ENCODE measurements around the gene IFI27L2. TPM values are rescaled to one million over a fixed set of nuclear protein-coding genes. Genes with fewer than 3 reads are reported as not detected.

IFI27L2 gene
- total RNA-seq, 4 donors from 2014 or later = 26.5 to 91.1 (median 63.9) TPM

GRCh38 chr14:94104731-94105130 lies 24.7 kb downstream of the IFI27L2 start:
- H3K4me3 ChIP-seq = no peak overlapping the region
- TF ChIP-seq CTCF (IDR thresholded peaks at IDR 0.05) (no peak), POLR2A (IDR thresholded peaks at IDR 0.05) (no peak)
- H3K4me1 ChIP-seq = peaks cover 0 to 2% (median 0%) of the 10 kb centered on the region in 4 donors
- no peak for DNase-seq
- H3K36me3 ChIP-seq = no peaks in the 10 kb centered on the region
- H3K27me3 ChIP-seq = no peaks in the 10 kb centered on the region
- no peak overlapping the region for H3K27ac ChIP-seq
- H3K9me3 ChIP-seq = no peaks in the 10 kb centered on the region

GRCh38 chr14:94103554-94104150 lies 25.8 kb downstream of the IFI27L2 start:
- DNase-seq = peak in 1 of 3 donors; percentile 29
- no peaks in the 10 kb centered on the region for H3K9me3 ChIP-seq
- no peaks in the 10 kb centered on the region for H3K36me3 ChIP-seq
- no peaks in the 10 kb centered on the region for H3K4me1 ChIP-seq
- no peak overlapping the region for H3K4me3 ChIP-seq
- H3K27me3 ChIP-seq = no peaks in the 10 kb centered on the region
- TF ChIP-seq POLR2A (IDR thresholded peaks at IDR 0.05) (no peak), CTCF (IDR thresholded peaks at IDR 0.05) (no peak)
- peak overlapping the region in 1 of 4 donors; percentile 70 for H3K27ac ChIP-seq

DNA sequence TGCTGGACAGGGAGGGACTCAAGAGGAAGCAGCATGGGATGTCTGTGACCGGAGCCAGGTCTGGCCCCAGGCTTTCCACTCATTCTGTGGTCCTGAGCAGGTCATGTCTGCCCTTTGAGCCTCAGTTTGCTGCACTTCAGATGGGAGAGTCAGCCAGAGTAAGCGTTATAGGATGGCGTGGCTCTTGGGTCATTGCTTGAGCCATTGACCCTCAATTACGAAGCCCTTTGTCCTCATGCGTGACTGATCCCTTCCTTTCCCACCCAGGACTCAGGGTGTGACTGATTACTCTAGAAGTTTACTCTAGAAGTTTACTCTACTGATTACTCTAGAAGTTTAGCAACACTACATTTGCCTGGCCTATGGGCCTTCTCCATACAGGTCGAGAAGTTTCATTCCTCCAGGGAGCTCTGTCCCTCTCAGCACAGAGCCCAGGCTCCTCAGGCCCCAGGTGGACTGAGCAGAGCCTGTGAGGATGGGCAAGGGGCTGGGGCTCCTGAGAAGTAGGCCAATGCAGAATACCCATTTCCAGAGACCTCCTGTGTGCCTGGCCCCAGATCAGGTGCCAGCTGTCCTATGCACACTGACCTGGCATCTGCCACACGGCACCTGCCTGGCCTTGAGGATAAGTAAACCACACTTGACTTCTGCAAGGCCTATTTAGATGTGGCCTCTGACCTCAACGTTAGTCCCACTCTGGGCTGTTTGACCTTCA lies 26.5 kb downstream of the IFI27L2 start:
- no peaks in the 10 kb centered on the region for H3K9me3 ChIP-seq
- H3K4me3 ChIP-seq = no peak overlapping the region
- no peaks in the 10 kb centered on the region for H3K4me1 ChIP-seq
- H3K27me3 ChIP-seq = no peaks in the 10 kb centered on the region
- no peaks in the 10 kb centered on the region for H3K36me3 ChIP-seq
- no peak for TF ChIP-seq POLR2A (IDR thresholded peaks at IDR 0.05)
- no peak for TF ChIP-seq CTCF (IDR thresholded peaks at IDR 0.05)
- DNase-seq = peak in 1 of 3 donors; percentile 59
- H3K27ac ChIP-seq = peak overlapping the region in 1 of 4 donors; percentile 70

GRCh38 chr14:94101748-94102147 lies 27.7 kb downstream of the IFI27L2 start:
- no peak for DNase-seq
- H3K4me1 ChIP-seq = no peaks in the 10 kb centered on the region
- H3K4me3 ChIP-seq = no peak overlapping the region
- no peak overlapping the region for H3K27ac ChIP-seq
- no peaks in the 10 kb centered on the region for H3K27me3 ChIP-seq
- H3K9me3 ChIP-seq = no peaks in the 10 kb centered on the region
- no peak for TF ChIP-seq POLR2A (IDR thresholded peaks at IDR 0.05)
- no peak for TF ChIP-seq CTCF (IDR thresholded peaks at IDR 0.05)
- peaks cover 0 to 5% (median 0%) of the 10 kb centered on the region in 3 donors for H3K36me3 ChIP-seq

DNA sequence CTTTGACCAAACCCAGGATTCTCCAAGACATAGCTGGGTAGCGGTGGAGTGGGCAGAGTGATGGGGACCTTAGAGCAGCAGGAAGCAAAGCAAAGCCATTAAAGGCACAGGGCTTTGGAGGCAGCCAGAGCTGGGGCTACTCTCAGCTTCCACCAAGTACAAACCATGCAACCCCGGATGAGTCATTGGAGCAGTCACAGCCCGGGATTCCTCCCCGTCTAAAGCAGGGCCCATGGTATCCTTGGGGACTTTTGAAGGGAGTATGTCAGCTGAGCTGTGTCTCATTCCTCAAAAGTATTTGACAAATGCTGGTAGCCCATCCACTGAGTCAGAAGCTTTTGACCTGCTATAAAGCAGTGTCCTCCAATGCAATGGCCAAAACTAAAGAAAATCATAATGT lies 28.6 kb downstream of the IFI27L2 start:
- Histone ChIP-seq H3K27me3 (no peaks in the 10 kb centered on the region), H3K4me3 (no peak overlapping the region), H3K4me1 (no peaks in the 10 kb centered on the region), H3K9me3 (no peaks in the 10 kb centered on the region), H3K27ac (no peak overlapping the region), H3K36me3 (peaks cover 0 to 6% (median 0%) of the 10 kb centered on the region in 3 donors)
- DNase-seq = no peak
- TF ChIP-seq CTCF (IDR thresholded peaks at IDR 0.05) (no peak), POLR2A (IDR thresholded peaks at IDR 0.05) (no peak)
